HepG2 (cell line): ENCODE results near the gene TMEM143. TPM values are rescaled to one million over a fixed set of nuclear protein-coding genes. Genes with fewer than 3 reads are reported as not detected.
A peak's percentile ranks its signal among the peaks of the same experiment; 100 is the strongest.

Experiments used
- ARID4A ChIP-seq: sonication (generic); formaldehyde crosslinking; IDR thresholded peaks from 2 replicates; pipeline ENCODE4 v1.5.0; 2020; ENCODE audit warnings: mild to moderate bottlenecking, missing genetic modification reagents, borderline replicate concordance
- BHLHE40 ChIP-seq: IDR thresholded peaks from 2 replicates; pipeline ENCODE4 v1.6.1; 2011; ENCODE audit warnings: low read length, improper control_type of control experiment
- GATAD1 ChIP-seq: IDR thresholded peaks from 2 replicates; pipeline ENCODE4 v1.6.1; 2016; ENCODE audit warnings: missing genetic modification reagents, missing compliant biosample characterization
- HOXA3 ChIP-seq: sonication (generic); formaldehyde crosslinking; IDR thresholded peaks from 2 replicates; pipeline ENCODE4 v1.5.0; 2020; ENCODE audit warnings: missing genetic modification reagents
- KLF15 ChIP-seq: sonication (generic); formaldehyde crosslinking; IDR thresholded peaks from 2 replicates; pipeline ENCODE4 v1.8.1; 2023; ENCODE audit warnings: borderline replicate concordance, mild to moderate bottlenecking, inconsistent platforms, missing genetic modification reagents, mixed read lengths
- MIER3 ChIP-seq: IDR thresholded peaks from 2 replicates; pipeline ENCODE4 v1.6.1; 2016; ENCODE audit warnings: missing compliant biosample characterization, borderline replicate concordance
- MYNN ChIP-seq: sonication (generic); formaldehyde crosslinking; IDR thresholded peaks from 2 replicates; pipeline ENCODE4 v1.4.0; 2020; ENCODE audit warnings: mild to moderate bottlenecking, low read depth, missing genetic modification reagents
- PHF5A ChIP-seq: IDR thresholded peaks from one replicate; pipeline ENCODE4 v1.6.1; 2018; ENCODE audit warnings: low read depth, missing genetic modification reagents; ENCODE audit not compliant: unreplicated experiment
- REPIN1 ChIP-seq: sonication (generic); formaldehyde crosslinking; IDR thresholded peaks from 2 replicates; pipeline ENCODE4 v1.8.0; 2022; ENCODE audit warnings: missing genetic modification reagents, low read depth, mild to moderate bottlenecking, borderline replicate concordance
- SMYD3 ChIP-seq: sonication (generic); formaldehyde crosslinking; IDR thresholded peaks from 2 replicates; pipeline ENCODE4 v1.8.1; 2023; ENCODE audit warnings: mild to moderate bottlenecking, missing genetic modification reagents
- ZBTB26 ChIP-seq: IDR thresholded peaks from 2 replicates; pipeline ENCODE4 v1.6.1; 2016; ENCODE audit warnings: missing compliant biosample characterization, missing genetic modification reagents, borderline replicate concordance
- ZNF234 ChIP-seq: sonication (generic); formaldehyde crosslinking; conservative IDR thresholded peaks from 2 replicates; pipeline ENCODE4 v1.5.1; 2020; ENCODE audit warnings: mild to moderate bottlenecking, missing genetic modification reagents
- ZNF235 ChIP-seq: sonication (generic); formaldehyde crosslinking; IDR thresholded peaks from 2 replicates; pipeline ENCODE4 v1.8.1; 2023; ENCODE audit warnings: mild to moderate bottlenecking, missing genetic modification reagents, borderline replicate concordance
- ZNF263 ChIP-seq: sonication (generic); formaldehyde crosslinking; IDR thresholded peaks from 2 replicates; pipeline ENCODE4 v1.4.0; 2020; ENCODE audit warnings: missing genetic modification reagents
- ZNF430 ChIP-seq: sonication (generic); formaldehyde crosslinking; IDR thresholded peaks from 2 replicates; pipeline ENCODE4 v1.9.0; 2021; ENCODE audit warnings: mild to moderate bottlenecking, missing genetic modification reagents
- ZNF740 ChIP-seq: sonication (generic); formaldehyde crosslinking; IDR thresholded peaks from 2 replicates; pipeline ENCODE4 v1.4.0; 2020; ENCODE audit warnings: missing genetic modification reagents
- ZNF746 ChIP-seq: sonication (generic); formaldehyde crosslinking; IDR thresholded peaks from 2 replicates; pipeline ENCODE4 v1.8.0; 2022; ENCODE audit warnings: mild to moderate bottlenecking, missing genetic modification reagents
- ZNF816 ChIP-seq: sonication (generic); formaldehyde crosslinking; IDR thresholded peaks from 2 replicates; pipeline ENCODE4 v1.8.0; 2022; ENCODE audit warnings: missing genetic modification reagents, mild to moderate bottlenecking, borderline replicate concordance
- ZSCAN25 ChIP-seq: sonication (generic); formaldehyde crosslinking; IDR thresholded peaks from 2 replicates; pipeline ENCODE4 v1.8.0; 2022; ENCODE audit warnings: mild to moderate bottlenecking, missing genetic modification reagents
- polyA plus RNA-seq, 8 experiments: library from polyadenylated mRNA; depleted of rRNA in 3 of 8; stranded (reverse) in 7 of 8; unstranded in 1 of 8; fragments of >200 nt; fragmentation: Illumina TruSeq in 4 of 8; extraction: Trizol in 4 of 8; gene quantifications; 2 replicates each; pipeline versions ENCODE4 v1.2.1 to v1.2.3, GENCODE V29; 2011 to 2016; ENCODE audit warnings: low read depth in 4 of 8, missing spikeins in 1 of 8, mixed read lengths in 1 of 8; ENCODE audit not compliant: insufficient read depth in 1 of 8
- total RNA-seq, 5 experiments: library from RNA; depleted of rRNA; stranded (reverse); fragments of >200 nt; fragmentation: Illumina TruSeq; extraction: Trizol; gene quantifications; 2 replicates each; pipeline ENCODE4 v1.2.3, GENCODE V29; 2016; ENCODE audit warnings: low read depth in 1 of 5
- TF ChIP-seq, protein P1 (sequence below): sonication (generic); formaldehyde crosslinking; IDR thresholded peaks from 2 replicates; pipeline ENCODE4 v1.8.0; 2022; ENCODE audit warnings: missing genetic modification reagents, low read depth, mild to moderate bottlenecking, borderline replicate concordance

Gene TMEM143
- total and polyA plus RNA-seq, 2 of the 13 experiments (the other 11 are each of a cell fraction or from before 2014, with no cell fraction given): 7.7 to 11.3 TPM

DNA sequence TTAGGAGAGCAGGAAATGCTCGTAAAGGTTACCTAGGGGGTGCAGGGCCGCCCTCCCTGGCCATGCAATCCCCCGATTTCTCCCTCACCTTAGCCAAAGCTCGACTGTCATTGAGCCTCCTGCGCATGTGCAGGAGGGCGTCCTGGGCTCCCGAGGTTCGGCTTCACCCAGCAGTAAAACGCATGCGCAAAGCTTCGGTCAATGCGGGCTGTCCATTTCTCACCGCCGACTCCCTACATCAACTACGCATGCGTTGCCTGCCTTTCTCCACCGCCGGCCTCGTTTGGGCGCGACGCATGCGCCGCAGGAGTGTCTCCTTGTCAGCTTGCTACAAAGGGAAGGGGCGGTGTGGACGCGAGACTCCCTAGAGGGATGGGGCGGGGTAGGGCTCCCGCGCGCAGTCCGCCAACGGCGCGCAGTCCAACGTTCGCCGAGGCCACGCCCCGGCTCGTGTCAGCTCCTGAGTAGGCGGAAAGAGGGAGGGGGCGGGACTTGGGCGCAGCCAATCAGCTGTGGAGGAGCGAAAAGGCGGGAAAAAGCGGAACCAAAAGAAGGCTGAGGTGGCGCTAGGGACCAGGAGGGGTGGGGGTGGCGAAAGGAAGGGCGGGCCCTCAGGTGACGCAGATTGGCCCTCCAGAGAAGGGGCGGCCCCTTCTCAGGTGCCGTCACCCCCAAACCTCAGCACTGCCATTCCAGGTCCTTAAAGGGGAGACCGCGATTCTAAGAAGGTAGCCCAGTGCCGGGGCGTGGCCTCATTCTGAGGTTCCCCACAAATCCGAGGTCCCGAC is at the start of gene TMEM143, which contains the start of gene SYNGR4 (continued):
- TF ChIP-seq ZNF740 (CRISPR knock-in tag) (no peak), KLF15 (CRISPR knock-in tag) (no peak), ZSCAN25 (peak; percentile 44; the same call in 1 of the 2 replicates), PHF5A (CRISPR knock-in tag) (no peak), SMYD3 (CRISPR knock-in tag) (no peak), HOXA3 (peak; percentile 18; the same call in 1 of the 2 replicates), MIER3 (no peak), ZNF235 (CRISPR knock-in tag) (no peak), BHLHE40 (peak; percentile 73), ZBTB26 (CRISPR knock-in tag) (no peak; the same call in 1 of the 2 replicates), MYNN (CRISPR knock-in tag) (no peak), GATAD1 (CRISPR knock-in tag) (no peak), REPIN1 (CRISPR knock-in tag) (no peak; the same call in 1 of the 2 replicates), ZNF746 (CRISPR knock-in tag) (no peak), ZNF234 (no peak), ZNF263 (CRISPR knock-in tag) (peak; percentile 64), ZNF430 (CRISPR knock-in tag) (peak; percentile 13; the same call in 1 of the 2 replicates), ZNF816 (CRISPR knock-in tag) (no peak), ARID4A (CRISPR knock-in tag) (peak; percentile 43; the same call in 1 of the 2 replicates)
- TF ChIP-seq, protein P1, sequence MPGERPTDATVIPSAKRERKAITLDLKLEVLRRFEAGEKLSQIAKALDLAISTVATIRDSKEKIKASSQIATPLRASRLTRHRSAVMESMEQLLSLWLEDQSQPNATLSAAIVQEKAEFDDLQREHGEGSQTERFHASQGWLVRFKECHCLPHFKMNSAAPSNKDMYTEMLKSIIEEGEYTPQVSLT (CRISPR knock-in tag): no peak
